Measurements from ENCODE around the gene CALML5. TPM values are rescaled to one million over a fixed set of nuclear protein-coding genes. Genes with fewer than 3 reads are reported as not detected.

Gene CALML5
- polyA plus RNA-seq, 1 donor from 2014 or later, result not detected

DNA sequence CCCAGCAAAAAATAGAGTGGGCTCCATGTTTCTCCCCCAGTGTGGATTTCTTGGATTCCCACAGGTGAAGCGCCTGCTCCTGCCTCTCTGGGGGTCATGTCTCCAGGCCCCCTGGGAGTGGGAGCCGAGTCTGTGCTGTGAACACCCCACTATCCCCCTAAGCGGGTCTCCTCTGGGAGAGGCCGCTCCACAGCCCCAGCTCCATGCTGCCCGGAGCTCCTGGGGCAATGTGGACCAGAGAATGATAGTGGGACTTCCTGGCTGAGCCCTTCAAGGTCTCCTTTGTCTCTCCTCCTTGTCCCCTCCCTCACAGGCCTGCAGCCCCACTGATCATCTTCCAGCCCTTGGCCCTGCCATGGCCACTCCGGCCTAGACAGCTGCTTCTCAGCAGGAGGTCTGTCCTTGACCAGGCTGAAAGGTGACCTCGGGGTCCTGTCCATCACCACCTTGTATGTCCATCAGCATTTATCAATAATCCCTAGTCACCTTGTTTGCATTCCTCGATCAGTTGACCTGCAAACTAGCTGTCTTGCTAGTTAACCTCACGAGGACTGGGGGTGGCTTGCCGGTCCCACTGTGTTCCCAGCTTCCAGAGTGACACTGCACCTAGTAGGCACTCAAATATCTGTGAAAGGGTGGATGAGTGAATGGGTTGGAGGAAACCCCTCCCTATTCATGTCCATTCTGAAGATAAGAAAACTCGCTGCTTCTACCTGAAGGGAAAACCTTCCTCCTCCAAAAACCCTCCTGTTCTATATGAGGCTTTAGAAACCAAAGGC lies 24.6 kb upstream of the CALML5 start:
- Histone ChIP-seq H3K9ac (ENCODE audit: low read length) (no peak overlapping the region), H3K4me3 (ENCODE audit: low read length) (no peak overlapping the region), H3K9me2 (ENCODE audit: insufficient read depth, low read length) (no peaks in the 10 kb centered on the region), H3K27me3 (ENCODE audit: insufficient read depth, low read depth, low read length) (no peaks in the 10 kb centered on the region), H4K20me1 (ENCODE audit: insufficient read depth) (no peaks in the 10 kb centered on the region), H2AFZ (ENCODE audit: low read depth, low read length) (no peak overlapping the region), H3F3A (ENCODE audit: insufficient read depth, low read length, poor library complexity, severe bottlenecking) (no peaks in the 10 kb centered on the region), H3K36me3 (ENCODE audit: insufficient read depth, low read length) (no peaks in the 10 kb centered on the region), H3K9me3 (ENCODE audit: low read length) (no peaks in the 10 kb centered on the region), H3K79me2 (replicated peaks; ENCODE audit: insufficient read depth, low read length) (no peaks in the 10 kb centered on the region), H3K4me2 (ENCODE audit: low read length) (no peak overlapping the region), H3K27ac (ENCODE audit: low read length) (no peak overlapping the region)
- TF ChIP-seq RAD21 (conservative IDR thresholded peaks at IDR 0.05), result no peak
- no peak for TF ChIP-seq EZH2 (IDR thresholded peaks at IDR 0.05; ENCODE audit: borderline replicate concordance, insufficient read depth, low read length, poor library complexity, severe bottlenecking)
- TF ChIP-seq, protein P1, sequence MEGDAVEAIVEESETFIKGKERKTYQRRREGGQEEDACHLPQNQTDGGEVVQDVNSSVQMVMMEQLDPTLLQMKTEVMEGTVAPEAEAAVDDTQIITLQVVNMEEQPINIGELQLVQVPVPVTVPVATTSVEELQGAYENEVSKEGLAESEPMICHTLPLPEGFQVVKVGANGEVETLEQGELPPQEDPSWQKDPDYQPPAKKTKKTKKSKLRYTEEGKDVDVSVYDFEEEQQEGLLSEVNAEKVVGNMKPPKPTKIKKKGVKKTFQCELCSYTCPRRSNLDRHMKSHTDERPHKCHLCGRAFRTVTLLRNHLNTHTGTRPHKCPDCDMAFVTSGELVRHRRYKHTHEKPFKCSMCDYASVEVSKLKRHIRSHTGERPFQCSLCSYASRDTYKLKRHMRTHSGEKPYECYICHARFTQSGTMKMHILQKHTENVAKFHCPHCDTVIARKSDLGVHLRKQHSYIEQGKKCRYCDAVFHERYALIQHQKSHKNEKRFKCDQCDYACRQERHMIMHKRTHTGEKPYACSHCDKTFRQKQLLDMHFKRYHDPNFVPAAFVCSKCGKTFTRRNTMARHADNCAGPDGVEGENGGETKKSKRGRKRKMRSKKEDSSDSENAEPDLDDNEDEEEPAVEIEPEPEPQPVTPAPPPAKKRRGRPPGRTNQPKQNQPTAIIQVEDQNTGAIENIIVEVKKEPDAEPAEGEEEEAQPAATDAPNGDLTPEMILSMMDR (IDR thresholded peaks at IDR 0.05; ENCODE audit: poor library complexity, severe bottlenecking), result no peak
- no peak for TF ChIP-seq MXI1 (conservative IDR thresholded peaks at IDR 0.05; ENCODE audit: poor library complexity, severe bottlenecking)
- TF ChIP-seq SMC3 (conservative IDR thresholded peaks at IDR 0.05; ENCODE audit: poor library complexity), result no peak
- TF ChIP-seq, protein P2, sequence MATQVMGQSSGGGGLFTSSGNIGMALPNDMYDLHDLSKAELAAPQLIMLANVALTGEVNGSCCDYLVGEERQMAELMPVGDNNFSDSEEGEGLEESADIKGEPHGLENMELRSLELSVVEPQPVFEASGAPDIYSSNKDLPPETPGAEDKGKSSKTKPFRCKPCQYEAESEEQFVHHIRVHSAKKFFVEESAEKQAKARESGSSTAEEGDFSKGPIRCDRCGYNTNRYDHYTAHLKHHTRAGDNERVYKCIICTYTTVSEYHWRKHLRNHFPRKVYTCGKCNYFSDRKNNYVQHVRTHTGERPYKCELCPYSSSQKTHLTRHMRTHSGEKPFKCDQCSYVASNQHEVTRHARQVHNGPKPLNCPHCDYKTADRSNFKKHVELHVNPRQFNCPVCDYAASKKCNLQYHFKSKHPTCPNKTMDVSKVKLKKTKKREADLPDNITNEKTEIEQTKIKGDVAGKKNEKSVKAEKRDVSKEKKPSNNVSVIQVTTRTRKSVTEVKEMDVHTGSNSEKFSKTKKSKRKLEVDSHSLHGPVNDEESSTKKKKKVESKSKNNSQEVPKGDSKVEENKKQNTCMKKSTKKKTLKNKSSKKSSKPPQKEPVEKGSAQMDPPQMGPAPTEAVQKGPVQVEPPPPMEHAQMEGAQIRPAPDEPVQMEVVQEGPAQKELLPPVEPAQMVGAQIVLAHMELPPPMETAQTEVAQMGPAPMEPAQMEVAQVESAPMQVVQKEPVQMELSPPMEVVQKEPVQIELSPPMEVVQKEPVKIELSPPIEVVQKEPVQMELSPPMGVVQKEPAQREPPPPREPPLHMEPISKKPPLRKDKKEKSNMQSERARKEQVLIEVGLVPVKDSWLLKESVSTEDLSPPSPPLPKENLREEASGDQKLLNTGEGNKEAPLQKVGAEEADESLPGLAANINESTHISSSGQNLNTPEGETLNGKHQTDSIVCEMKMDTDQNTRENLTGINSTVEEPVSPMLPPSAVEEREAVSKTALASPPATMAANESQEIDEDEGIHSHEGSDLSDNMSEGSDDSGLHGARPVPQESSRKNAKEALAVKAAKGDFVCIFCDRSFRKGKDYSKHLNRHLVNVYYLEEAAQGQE (IDR thresholded peaks at IDR 0.05; ENCODE audit: borderline replicate concordance), result no peak
- no peak for TF ChIP-seq POLR2AphosphoS5 (IDR thresholded peaks at IDR 0.05)
- no peak for TF ChIP-seq EP300 (conservative IDR thresholded peaks at IDR 0.05; ENCODE audit: poor library complexity, severe bottlenecking)

DNA sequence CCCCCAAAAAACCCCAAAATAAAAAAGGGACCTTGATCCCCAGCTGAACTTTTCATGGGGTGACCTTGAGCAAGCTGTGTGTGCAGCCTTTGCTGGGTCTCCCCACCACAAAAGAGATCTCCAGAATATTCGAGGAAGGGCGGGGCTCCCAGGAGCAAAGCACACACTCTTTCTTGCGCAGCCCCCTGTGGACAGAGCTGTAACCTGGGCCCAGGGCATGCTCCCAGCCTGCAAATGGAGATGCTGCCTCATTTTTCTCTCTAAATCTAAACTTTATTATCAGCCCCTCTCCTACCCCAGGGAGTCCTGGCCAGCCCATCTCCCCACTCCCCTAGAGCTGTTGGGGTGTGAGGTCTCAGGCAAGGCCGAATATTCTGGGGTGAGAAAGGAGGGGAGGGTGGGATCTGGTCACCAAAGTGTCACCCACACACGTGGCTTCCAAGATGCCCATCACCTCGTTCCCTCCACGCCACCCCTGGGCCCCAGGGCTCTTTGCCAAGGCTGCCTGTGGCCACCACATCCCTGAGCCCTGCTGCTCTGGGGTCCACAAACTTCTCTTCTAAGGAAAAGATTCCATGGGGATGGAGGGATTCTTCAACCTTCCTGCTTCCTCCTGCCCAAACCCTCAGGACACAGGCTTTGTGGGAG lies 23.7 kb upstream of the CALML5 start:
- Histone ChIP-seq H3K9ac (ENCODE audit: low read length) (no peak overlapping the region), H3K27ac (ENCODE audit: low read length) (no peak overlapping the region), H3K4me3 (ENCODE audit: low read length) (no peak overlapping the region), H2AFZ (ENCODE audit: low read depth, low read length) (no peak overlapping the region), H3K79me2 (replicated peaks; ENCODE audit: insufficient read depth, low read length) (no peaks in the 10 kb centered on the region), H3K36me3 (ENCODE audit: insufficient read depth, low read length) (no peaks in the 10 kb centered on the region), H3K9me2 (ENCODE audit: insufficient read depth, low read length) (no peaks in the 10 kb centered on the region), H3K9me3 (ENCODE audit: low read length) (no peaks in the 10 kb centered on the region), H3K4me2 (ENCODE audit: low read length) (no peak overlapping the region), H3K27me3 (ENCODE audit: insufficient read depth, low read depth, low read length) (no peaks in the 10 kb centered on the region), H4K20me1 (ENCODE audit: insufficient read depth) (no peaks in the 10 kb centered on the region), H3F3A (ENCODE audit: insufficient read depth, low read length, poor library complexity, severe bottlenecking) (no peaks in the 10 kb centered on the region)
- TF ChIP-seq RAD21 (conservative IDR thresholded peaks at IDR 0.05), result no peak
- TF ChIP-seq, protein P2 (IDR thresholded peaks at IDR 0.05; ENCODE audit: borderline replicate concordance), result no peak

All from neural cell (in vitro differentiated cells).